IPS DF 6.9 (cell line): ENCODE measurements around the gene PACSIN2.

Experiments used
- DNase-seq: peaks from one replicate; pipeline ENCODE4 v3.0.0-alpha.2; 2013; ENCODE audit warnings: low read depth, low spot score
- H3K27ac ChIP-seq: one replicate; pipeline ENCODE4 v1.5.1; 2013; ENCODE audit warnings: low read length, control low read depth
- H3K27me3 ChIP-seq: 2 replicates; pipeline ENCODE4 v1.6.1; 2013; ENCODE audit warnings: mild to moderate bottlenecking, low read length; ENCODE audit not compliant: control insufficient read depth, insufficient read depth
- H3K36me3 ChIP-seq: 2 replicates; pipeline ENCODE4 v1.6.1; 2013; ENCODE audit warnings: low read length; ENCODE audit not compliant: control insufficient read depth, insufficient read depth
- H3K4me1 ChIP-seq: 2 replicates; pipeline ENCODE4 v1.6.1; 2013; ENCODE audit warnings: low read length; ENCODE audit not compliant: control insufficient read depth, insufficient read depth
- H3K4me3 ChIP-seq: 2 replicates; pipeline ENCODE4 v1.5.1; 2013; ENCODE audit warnings: mild to moderate bottlenecking, low read length
- H3K9me3 ChIP-seq: 2 replicates; pipeline ENCODE4 v1.6.1; 2013; ENCODE audit warnings: low read length, inconsistent platforms; ENCODE audit not compliant: control insufficient read depth, insufficient read depth
- WGBS: extraction: QIAGEN DNeasy Blood & Tissue Kit; methylation state at CpG from one replicate; pipeline ENCODE4 v1.1.7; 2013; ENCODE audit warnings: mixed read lengths, missing lambda C conversion rate; ENCODE audit not compliant: insufficient read length, insufficient coverage; 5-methylcytosine and 5-hydroxymethylcytosine counted together

PACSIN2 gene

GRCh38 chr22:42895087-42895486, 119.9 kb downstream of the PACSIN2 start:
- Histone ChIP-seq H3K4me1 (0 out of 2 replicates have a peak, but pooled peaks cover 2% of the 10 kb centered on the region), H3K27ac (no peak overlapping the region), H3K36me3 (0 out of 2 replicates have a peak, but pooled peaks cover 2% of the 10 kb centered on the region), H3K9me3 (no peaks in the 10 kb centered on the region), H3K27me3 (no peaks in the 10 kb centered on the region), H3K4me3 (no peak overlapping the region)
- WGBS = no CpG with 5 or more reads among the region's 7 CpGs
- no peak for DNase-seq

GRCh38 chr22:42893371-42894150, 121.4 kb downstream of the PACSIN2 start:
- no peak overlapping the region for H3K27ac ChIP-seq
- 0 out of 2 replicates have a peak, but pooled peaks cover 2% of the 10 kb centered on the region for H3K4me1 ChIP-seq
- DNase-seq = no peak
- no peaks in the 10 kb centered on the region for H3K9me3 ChIP-seq
- H3K4me3 ChIP-seq = no peak overlapping the region
- no CpG with 5 or more reads among the region's 25 CpGs for whole genome bisulfite sequencing
- no peaks in the 10 kb centered on the region for H3K27me3 ChIP-seq
- H3K36me3 ChIP-seq = peaks cover 4% of the 10 kb centered on the region; the same call in 1 of the 2 replicates

GRCh38 chr22:42892571-42893316, 122.2 kb downstream of the PACSIN2 start:
- peaks cover 10% of the 10 kb centered on the region; the same call in 1 of the 2 replicates for H3K36me3 ChIP-seq
- WGBS = no CpG with 5 or more reads among the region's 10 CpGs

GRCh38 chr22:42892156-42892555, 122.8 kb downstream of the PACSIN2 start:
- H3K27ac ChIP-seq = no peak overlapping the region
- peaks cover 10% of the 10 kb centered on the region; the same call in 1 of the 2 replicates for H3K36me3 ChIP-seq
- no peaks in the 10 kb centered on the region for H3K27me3 ChIP-seq
- no peak overlapping the region for H3K4me3 ChIP-seq
- H3K4me1 ChIP-seq = 0 out of 2 replicates have a peak, but pooled peaks cover 2% of the 10 kb centered on the region
- no peaks in the 10 kb centered on the region for H3K9me3 ChIP-seq
- WGBS = no CpG with 5 or more reads among the region's 9 CpGs
- no peak for DNase-seq

More at GRCh38 chr22:42892571-42893316, 122.2 kb downstream of the PACSIN2 start:
- DNase-seq = no peak
- Histone ChIP-seq H3K9me3 (no peaks in the 10 kb centered on the region), H3K4me1 (0 out of 2 replicates have a peak, but pooled peaks cover 2% of the 10 kb centered on the region), H3K4me3 (no peak overlapping the region), H3K27ac (no peak overlapping the region), H3K27me3 (no peaks in the 10 kb centered on the region)

- H3K27ac ChIP-seq = no peak overlapping the region
- no peaks in the 10 kb centered on the region for H3K27me3 ChIP-seq
- 0 out of 2 replicates have a peak, but pooled peaks cover 2% of the 10 kb centered on the region for H3K4me1 ChIP-seq
- DNase-seq = no peak
- H3K4me3 ChIP-seq = no peak overlapping the region
- H3K9me3 ChIP-seq = no peaks in the 10 kb centered on the region
- no CpG with 5 or more reads among the region's 3 CpGs for WGBS
- peaks cover 13% of the 10 kb centered on the region; the same call in 1 of the 2 replicates for H3K36me3 ChIP-seq
Observed at GRCh38 chr22:42891696-42892095, 123.3 kb downstream of the PACSIN2 start.

- peaks cover 13% of the 10 kb centered on the region; the same call in 1 of the 2 replicates for H3K36me3 ChIP-seq
- H3K4me3 ChIP-seq = no peak overlapping the region
- H3K27ac ChIP-seq = no peak overlapping the region
- no CpG with 5 or more reads among the region's 13 CpGs for WGBS
- no peaks in the 10 kb centered on the region for H3K27me3 ChIP-seq
- H3K4me1 ChIP-seq = 0 out of 2 replicates have a peak, but pooled peaks cover 2% of the 10 kb centered on the region
- no peak for DNase-seq
- H3K9me3 ChIP-seq = no peaks in the 10 kb centered on the region
Observed at GRCh38 chr22:42891008-42891407, 123.9 kb downstream of the PACSIN2 start.

- Histone ChIP-seq H3K27ac (no peak overlapping the region), H3K36me3 (peaks cover 13% of the 10 kb centered on the region; the same call in 1 of the 2 replicates), H3K4me1 (no peaks in the 10 kb centered on the region), H3K27me3 (no peaks in the 10 kb centered on the region), H3K4me3 (no peak overlapping the region), H3K9me3 (no peaks in the 10 kb centered on the region)
- no CpG with 5 or more reads among the region's 4 CpGs for WGBS
- DNase-seq = no peak
Observed at GRCh38 chr22:42889304-42889703, 125.6 kb downstream of the PACSIN2 start.

GRCh38 chr22:42887523-42888507, 127.1 kb downstream of the PACSIN2 start:
- Histone ChIP-seq H3K36me3 (peaks cover 13% of the 10 kb centered on the region; the same call in 1 of the 2 replicates), H3K27ac (no peak overlapping the region), H3K9me3 (no peaks in the 10 kb centered on the region), H3K4me1 (no peaks in the 10 kb centered on the region), H3K4me3 (no peak overlapping the region), H3K27me3 (no peaks in the 10 kb centered on the region)
- no CpG with 5 or more reads among the region's 14 CpGs for WGBS
- DNase-seq = no peak

GRCh38 chr22:42887120-42887519, 127.8 kb downstream of the PACSIN2 start:
- Histone ChIP-seq H3K9me3 (no peaks in the 10 kb centered on the region), H3K36me3 (peaks cover 13% of the 10 kb centered on the region; the same call in 1 of the 2 replicates), H3K27ac (no peak overlapping the region), H3K27me3 (no peaks in the 10 kb centered on the region), H3K4me3 (no peak overlapping the region), H3K4me1 (no peaks in the 10 kb centered on the region)
- no CpG with 5 or more reads among the region's 7 CpGs for WGBS
- DNase-seq = no peak
